ENCODE measurements around the gene ATP5F1D.
"Not testable (repeated sequence)": the region's sequence is repeated elsewhere in the genome, so short reads cannot be mapped to it uniquely, and the experiment has no call there.

The ATP5F1D gene

DNA sequence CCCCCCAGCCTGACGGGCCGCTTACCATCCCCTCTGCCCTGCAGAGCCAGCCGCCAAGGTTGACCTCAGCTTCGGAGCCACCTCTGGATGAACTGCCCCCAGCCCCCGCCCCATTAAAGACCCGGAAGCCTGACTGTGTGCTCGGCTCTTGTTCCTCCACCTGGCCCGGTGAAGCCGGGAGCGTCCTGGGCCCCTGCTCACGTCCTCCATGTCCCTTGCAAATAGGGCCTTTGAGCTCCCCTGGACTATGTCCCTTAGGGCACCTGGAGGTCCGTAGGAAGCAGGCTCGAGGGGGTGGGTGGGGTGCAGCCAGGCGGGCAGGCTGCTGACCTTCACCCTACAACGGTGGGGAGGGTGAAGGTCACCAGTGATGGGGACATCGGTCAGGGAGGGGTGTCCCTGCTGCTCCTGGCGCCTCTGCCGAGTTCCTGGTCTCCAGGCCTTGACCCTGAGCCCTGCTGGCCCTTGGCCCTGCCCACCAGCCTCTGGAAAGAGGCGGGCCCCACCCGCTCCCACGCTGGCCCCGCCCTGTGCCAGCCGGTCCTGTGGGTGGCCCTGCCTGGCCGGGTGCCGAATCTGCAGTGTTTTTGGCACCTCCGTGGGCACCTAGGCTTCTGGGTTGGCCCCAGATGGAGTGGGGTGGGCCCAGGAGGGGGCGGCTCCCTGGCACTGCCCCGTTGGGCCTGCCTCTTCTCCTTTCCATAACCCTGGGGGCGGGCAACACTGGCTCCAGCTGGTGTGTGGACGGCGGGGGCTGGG, 3.3 kb downstream of the ATP5F1D start:
- intact Hi-C loops (cut with DNase I), result loop anchor here (1.0 kb wide), 1 partner anchor 22 kb away; no protein-coding TSS in a partner anchor
- DNase-seq, result no peak

DNA sequence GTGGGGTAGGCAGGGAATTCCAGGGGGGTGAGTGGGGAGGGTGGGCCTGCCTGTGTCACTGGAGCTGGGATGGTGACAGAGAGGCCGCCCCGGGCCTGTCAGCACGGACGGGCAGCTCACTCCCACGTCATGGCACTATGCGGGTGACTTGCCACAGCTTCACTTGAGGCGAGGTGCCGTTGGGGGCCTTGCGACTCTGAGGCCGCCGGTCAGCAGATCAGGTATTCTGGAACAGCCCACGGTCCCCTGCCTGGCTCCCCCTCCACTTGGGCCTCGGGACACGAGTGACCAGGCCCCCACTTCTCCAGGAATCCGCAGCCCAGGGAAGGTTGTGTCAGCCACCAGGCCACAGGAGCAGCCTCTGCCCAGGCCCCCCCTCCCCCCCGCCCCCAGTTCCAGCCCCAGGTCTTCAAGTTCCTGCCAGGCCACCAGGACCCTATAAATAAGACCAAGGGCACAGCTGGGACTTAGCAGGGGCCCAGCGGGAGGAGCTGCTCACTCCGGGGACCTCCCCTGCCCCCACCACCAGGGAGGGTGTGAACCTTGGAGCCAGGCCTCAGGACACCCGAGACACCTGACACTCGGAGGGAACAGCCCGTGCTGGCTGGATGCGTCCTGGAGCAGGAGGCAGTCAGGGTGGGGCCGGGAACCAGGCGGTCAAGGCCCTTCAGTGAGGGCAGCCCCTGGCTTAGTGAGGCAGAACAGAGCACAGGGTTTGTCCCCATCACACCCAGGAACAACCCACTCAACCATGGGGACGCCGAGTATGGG, 4.1 kb downstream of the ATP5F1D start:
- intact Hi-C loops (cut with DNase I), result no loop called here
- DNase-seq, result no peak

DNA sequence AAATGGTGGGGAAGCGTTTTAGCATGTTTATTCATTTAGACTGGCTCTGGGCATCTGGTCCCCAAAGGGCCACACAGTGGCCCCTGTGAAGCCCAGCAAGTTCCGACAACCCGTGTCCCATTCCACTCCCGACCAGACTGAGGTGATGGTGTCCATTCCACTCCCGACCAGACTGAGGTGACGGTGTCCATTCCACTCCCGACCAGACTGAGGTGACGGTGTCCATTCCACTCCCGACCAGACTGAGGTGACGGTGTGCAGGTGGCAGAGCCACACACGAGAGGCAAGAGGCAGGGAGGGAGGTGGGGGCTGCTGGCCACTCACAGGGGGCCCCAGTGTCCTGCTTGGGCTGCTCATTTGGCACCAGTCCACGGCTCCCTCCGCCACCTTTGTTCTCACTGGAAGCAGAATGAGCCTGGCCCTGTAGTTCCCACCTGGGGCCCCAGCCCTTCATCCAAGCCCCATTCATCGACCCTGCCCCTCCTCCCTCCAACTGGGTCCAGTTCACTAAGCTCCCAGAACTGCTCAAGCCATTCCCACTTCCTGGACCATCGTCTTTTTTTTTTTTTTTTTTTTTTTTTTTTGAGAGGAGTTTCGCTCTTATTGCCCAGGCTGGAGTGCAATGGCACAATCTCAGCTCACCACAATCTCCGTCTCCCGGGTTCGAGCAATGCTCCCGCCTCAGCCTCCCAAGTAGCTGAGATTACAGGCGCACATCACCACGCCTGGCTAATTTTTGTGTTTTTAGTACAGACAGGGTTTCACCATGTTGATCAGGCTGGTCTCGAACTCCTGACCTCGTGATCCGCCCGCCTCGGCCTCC, 4.9 kb downstream of the ATP5F1D start:
- intact Hi-C loops (cut with DNase I); DNase-seq: not testable (repeated sequence)

DNA sequence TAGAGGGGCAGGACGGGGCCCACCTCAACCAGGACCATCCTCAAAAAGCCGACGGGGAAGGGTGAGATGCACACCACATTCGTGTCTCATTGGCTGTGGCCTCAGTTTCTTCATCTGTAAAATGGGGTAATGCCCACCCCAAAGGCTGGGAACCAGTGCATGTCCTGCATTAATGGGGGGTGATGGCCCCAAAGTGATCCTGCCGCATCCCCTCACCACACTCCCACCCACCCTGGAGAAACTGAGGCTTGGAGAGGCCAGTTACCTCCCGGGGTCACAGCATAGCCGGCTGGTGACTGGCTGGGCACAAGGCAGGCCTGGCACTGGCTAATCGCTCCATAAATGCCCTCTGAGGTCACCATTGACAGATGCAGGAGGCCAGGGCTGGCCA, 6.2 kb downstream of the ATP5F1D start:
- no peak for DNase-seq
- intact Hi-C loops (cut with DNase I), result no loop called here

DNA sequence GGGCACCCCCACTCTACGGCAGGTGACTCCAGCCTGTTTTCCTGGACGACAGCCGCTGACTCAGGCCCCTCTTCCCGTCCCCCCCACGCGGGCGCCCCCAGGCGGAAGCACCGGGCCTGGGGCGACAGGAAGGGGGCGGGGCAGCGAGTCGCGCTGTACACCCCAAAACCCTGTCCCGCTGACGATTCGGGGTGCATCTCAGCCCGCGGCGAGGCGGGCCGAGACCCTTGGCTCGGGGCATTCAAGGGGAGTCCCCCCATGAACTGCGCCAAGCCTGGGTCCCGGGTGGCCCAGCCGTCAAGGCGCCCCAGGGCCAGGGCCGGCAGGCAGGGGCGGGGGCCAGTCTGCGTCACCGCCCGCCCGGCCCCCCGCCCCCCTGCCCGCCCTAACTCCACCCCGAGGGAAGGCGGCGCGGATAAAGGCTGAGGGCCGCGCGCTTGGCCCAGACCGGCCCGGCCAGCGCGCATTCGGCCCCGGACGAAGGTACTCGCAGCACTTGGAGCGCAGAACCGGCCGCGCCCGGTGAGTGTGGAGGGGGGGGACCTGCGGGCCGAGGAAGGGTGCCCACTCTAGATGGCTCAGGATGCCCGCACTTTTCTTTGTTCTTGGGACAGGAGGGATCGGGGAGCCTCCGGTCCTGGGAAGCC, 6.7 kb downstream of the ATP5F1D start, which contains the start of gene MIDN:
Gene MIDN, plus strand, starts transcription at position 445 of the 647 bp plus-strand sequence. CDS start 1,714 bp downstream, outside the sequence.
- intact Hi-C loops (cut with DNase I), result no loop called here
- DNase-seq, result peak in 5 of 10 donors; percentile 60 to 93 (median 68)

DNA sequence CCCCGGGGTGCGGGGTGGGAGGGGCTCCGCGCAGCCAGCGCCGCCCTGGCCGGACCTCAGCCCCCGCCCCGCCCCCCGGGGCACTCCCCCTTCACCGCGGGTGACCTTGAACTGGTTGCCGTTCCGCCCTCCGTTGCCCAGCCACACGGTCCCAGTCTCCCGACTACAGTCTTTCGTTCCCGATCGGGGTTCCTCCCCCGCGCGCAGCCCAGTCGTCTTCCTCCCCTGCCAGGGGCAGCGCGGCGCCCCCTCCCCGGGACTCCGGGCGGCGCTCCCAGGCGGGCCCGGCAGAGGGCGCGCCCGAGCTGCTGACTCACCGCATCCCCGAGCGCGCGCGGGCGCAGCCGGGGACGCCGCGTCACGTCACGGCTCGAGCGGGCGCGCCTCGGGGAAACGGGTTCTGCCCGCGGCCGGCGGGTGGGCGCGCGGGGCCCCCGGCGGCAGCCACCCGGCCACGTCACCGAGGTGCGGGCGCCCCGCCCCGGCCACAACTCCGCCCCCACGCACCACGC, 7.3 kb downstream of the ATP5F1D start:
- DNase-seq, result peak in 8 of 10 donors; percentile 57 to 96 (median 77)

DNA sequence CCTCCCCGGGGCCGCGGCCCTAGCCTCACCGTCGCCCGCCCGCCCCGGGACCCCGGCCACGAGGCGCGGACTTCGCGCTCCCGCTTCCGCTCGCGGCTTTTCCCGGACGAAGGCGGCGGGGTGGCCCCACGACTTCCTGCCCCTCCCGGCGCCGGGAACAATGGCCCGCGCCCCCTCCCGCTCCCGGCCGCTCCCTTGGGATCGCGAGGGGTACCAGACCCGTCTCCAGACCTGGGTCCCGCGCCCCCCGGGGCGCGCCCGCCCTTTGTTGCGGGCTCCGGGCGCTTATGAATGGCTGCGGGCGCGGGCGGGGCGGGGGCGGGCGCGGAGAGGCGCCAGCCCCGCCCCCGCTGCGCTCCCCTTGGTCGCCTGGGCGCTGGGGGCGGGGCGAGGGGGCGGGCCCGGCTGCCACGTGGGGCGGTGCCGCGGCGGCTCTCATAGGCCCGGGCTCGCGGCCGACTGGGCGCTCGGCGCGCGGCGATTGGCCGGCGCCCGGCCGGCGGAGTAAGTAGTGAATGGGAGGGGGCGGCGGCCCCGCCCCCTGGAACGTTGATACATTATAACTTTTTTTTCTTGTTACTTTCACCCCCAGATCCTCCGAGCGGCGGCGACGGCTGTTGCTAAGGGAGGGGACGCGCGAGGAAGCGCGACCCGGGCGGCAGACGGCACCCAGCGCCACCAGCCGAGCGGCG, 7.9 kb downstream of the ATP5F1D start:
- intact Hi-C loops (cut with DNase I), result loop anchor here (1.0 kb wide), 1 partner anchor 19 kb away; no protein-coding TSS in a partner anchor
- DNase-seq, result peak; percentile 71 to 99 (median 87)

More for the DNA sequence above, 7.3 kb downstream of the ATP5F1D start:
- intact Hi-C loops (cut with DNase I), result loop anchor here (1.0 kb wide), 1 partner anchor 19 kb away; no protein-coding TSS in a partner anchor

DNA sequence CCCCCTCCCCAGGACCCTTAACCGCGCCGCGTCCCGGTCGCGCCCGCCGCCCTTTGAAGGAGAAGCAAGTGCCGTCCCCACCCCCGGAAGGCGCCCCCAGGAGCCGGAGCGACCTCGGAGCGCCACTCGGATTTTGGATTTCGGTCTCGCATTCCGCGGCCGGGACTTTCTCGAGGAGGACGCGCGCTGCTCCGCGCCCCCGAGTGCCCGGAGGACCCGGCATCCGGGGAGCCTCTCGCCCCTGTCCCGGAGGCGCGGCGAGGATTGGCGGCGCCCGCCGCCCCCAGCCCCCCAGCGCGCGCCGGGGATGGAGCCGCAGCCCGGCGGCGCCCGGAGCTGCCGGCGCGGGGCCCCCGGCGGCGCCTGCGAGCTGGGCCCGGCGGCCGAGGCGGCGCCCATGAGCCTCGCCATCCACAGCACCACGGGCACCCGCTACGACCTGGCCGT, 8.5 kb downstream of the ATP5F1D start:
- DNase-seq, result no peak
- intact Hi-C loops (cut with DNase I), result loop anchor here (1.0 kb wide), 1 partner anchor 18 kb away; no protein-coding TSS in a partner anchor

DNA sequence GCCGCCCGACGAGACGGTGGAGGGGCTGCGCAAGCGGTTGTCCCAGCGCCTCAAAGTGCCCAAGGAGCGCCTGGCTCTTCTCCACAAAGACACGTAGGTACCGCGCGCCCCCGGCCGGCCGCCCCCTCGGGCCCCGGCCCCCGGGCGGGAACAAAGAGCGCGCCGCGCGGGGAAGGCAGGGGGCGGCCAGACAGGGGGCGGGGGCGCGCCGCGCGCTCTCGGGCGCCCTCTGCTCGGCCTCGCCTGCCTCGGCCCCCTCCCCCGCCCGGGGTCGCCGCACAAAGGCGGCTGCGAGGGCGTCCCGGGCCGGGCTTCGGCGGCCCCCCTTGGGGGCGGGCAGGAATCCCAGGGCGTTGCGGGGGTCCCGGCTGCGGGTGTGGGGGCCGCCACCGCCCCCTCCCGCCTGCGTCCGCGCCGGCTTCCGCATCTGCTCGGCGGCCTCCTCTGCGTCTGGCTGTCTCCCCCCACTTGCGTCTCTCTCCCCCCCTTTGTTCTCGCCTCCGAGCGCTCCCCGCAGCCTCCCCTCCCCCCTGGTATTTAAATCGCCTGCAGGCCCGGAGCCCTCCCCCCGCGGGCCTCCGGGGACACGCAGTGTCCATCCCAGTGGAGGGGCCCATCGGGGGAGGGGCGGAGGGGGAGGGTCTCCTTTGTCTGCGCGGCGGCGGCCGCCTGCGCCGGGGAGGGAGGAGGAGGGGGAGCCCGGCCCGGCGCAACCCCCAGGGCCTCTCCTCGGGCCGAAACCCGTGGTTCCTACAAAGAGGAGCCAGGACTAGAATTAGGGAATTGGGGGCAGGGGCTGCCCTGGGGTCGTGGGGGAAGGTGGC, 9.1 kb downstream of the ATP5F1D start:
- intact Hi-C loops (cut with DNase I), result no loop called here
- DNase-seq, result peak in 6 of 10 donors; percentile 54 to 95 (median 69)

DNA sequence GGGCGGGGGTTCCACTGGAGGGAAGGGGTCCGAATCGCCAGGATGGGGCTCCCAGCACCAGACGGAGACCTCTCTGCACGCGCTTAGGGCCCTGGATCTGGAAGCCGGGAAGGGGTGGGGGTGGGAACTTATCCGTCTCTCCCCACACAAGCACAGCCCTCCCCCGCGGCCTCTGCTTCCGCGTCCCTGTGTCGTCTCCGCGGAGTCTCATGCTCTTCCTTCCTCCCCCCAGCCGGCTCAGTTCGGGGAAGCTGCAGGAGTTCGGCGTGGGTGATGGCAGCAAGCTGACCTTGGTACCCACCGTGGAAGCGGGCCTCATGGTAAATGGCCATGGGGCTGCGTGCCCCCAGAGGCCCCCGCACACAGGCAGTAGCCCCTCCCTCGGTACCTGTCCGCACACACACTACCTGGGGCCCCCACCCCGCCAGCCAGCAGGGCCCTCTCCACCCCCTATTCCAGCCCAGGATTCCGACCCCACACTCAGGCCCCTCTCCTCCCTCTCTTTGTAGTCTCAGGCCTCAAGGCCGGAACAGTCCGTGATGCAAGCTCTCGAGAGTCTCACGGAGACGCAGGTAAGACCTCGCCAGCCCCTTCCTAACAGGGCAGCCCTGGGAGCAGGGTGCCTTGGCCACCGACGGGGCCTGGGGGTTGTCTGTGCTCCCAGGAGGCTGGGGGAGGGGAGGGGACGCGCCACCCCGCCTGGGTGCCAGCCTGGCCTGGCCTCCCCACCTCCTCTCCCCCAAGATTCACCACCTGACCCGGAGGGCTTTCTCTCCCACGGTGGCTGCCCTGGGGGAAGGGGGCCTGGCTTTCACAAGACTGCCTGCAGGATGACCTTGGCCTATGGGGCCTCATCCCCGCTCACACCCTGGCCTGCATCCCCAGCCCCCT, 10.0 kb downstream of the ATP5F1D start:
- intact Hi-C loops (cut with DNase I), result no loop called here
- peak in 8 of 10 donors; percentile 57 to 94 (median 72) for DNase-seq

DNA sequence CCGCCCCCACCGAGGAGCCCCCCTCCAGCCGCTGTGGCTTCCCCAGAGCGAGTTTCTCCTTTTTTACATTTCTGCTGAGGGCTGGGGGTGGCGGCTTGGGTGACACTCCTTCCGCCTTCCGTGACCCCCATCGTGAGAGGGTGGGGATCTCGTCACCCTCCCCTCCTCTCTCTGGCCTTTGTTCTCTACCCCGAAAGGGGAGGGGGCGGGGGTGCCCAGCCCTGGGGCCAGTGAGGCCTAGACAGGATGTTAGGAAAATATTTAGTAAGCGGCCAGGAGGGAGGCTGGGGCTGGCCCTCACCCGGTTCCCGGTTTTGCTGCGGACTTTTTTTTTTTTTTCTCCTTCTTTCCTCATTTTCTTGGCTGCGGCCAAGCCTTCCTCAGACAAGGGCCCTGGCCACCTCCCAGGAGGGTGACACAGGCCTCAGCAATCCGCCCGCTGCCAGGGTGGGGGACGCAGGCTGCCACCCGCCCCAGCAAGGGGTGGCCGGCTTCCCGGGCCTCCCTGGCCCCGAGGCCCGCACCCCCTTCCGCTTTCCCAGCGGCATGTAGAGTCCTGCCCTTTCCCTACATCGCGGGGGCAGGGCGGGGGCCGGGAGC, 10.8 kb downstream of the ATP5F1D start:
- intact Hi-C loops (cut with DNase I), result no loop called here
- peak; percentile 61 to 96 (median 80) for DNase-seq

DNA sequence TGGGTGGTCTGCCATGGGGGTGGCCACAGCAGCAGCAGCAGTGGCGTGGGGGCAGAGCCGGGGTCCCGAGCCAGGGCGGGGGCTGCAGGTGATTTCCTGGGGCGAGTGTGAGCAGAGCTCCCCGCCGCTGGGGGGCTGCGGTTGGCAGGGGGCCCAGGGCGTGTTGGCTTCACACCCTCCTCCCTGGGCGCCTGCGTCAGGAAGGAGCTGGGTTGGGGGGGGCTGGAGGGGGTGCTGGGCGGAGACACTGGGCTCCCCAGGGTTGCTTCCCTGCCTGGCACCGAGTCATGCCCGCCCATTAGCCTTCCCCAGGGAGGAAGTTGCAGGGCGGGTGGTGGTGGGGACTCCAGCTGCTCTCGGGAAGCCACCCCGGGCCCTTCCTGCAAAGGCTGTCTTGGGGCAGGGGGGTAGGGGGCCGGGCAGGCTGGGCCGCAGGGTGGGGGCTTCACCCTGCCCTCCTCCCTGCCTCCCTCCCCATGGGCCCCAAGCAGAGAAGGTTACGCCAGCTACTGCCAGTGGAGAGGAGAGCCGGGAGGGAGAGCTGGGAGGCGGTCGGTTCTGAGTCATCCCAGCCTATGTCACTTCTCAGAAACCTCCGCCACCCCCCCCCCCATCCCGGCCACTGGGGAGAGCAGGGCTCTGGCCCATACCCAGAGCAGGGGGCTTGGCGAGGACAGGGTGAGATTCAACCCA, 11.4 kb downstream of the ATP5F1D start:
- peak; percentile 77 to 98 (median 88) for DNase-seq
- intact Hi-C loops (cut with DNase I), result no loop called here

DNA sequence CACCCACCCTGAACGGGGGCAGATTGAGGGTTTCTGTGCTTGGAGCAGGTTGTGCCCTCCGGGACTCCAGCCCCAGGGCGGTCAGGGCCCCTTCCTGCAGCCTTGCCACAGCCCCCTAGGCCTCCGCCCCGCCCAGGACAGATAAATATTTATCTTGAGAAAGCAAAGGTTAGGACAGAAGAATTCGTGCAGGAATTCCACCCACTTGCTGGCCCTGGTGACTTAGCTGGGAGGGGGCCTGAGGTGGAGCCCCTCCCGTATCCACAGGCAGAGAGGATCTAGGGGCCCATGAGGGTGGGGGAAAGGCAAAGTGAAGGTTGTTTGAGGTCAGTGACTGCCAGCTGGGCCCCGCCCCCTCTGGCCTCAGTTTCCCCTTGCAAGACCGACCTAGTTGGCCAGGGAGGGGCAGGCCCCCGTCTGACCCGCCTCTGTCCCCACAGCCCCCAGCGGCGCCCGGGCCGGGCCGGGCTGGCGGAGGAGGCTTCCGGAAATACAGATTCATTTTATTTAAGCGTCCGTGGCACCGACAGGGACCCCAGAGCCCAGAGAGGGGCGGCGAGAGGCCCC, 12.0 kb downstream of the ATP5F1D start:
- peak in 1 of 10 donors; percentile 85 for DNase-seq
- intact Hi-C loops (cut with DNase I), result no loop called here

DNA sequence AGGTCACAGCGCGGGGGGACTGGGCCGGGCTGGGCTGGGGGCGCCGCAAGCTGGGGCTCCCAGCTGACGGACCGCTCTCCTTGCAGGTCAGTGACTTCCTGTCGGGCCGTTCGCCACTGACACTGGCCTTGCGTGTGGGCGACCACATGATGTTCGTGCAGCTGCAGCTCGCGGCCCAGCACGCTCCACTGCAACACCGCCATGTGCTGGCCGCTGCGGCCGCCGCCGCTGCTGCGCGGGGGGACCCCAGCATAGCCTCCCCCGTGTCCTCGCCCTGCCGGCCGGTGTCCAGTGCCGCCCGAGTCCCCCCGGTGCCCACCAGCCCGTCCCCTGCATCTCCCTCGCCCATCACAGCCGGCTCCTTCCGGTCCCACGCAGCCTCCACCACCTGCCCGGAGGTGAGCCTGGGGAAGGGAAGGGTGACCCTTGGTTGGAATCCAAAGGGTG, 12.6 kb downstream of the ATP5F1D start:
- peak in 7 of 10 donors; percentile 57 to 96 (median 74) for DNase-seq
- intact Hi-C loops (cut with DNase I), result no loop called here

DNA sequence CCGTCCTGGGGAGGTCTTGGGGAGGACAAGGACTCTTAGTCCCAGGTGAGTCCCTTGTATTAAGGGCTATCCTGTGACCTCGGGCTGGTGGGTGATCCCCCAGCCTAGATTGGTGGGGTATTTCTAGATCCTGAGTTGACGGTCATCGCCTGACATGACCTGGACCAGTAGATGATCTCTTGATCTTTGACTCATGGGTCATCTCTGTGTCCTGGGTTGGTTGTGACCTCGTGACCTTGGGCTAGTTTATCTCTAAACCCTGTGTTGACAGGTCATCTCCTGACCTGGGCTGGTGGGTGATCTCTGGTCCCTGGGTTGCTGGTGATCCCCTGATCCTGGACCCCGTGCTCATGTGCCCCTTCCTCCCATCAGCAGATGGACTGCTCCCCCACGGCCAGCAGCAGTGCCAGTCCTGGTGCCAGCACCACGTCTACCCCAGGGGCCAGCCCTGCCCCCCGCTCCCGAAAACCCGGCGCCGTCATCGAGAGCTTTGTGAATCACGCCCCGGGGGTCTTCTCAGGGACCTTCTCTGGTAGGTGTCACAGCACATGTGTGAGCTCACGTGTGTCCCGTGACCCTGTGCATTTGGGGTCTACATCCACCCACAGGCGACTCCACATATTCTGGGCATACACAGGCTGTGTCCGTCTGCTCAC, 13.1 kb downstream of the ATP5F1D start:
- intact Hi-C loops (cut with DNase I), result no loop called here
- no peak for DNase-seq

Measured in posterior cingulate gyrus (tissue), 11 donors.